T-cell (primary cell): ENCODE measurements around the gene MYO16. TPM values are rescaled to one million over a fixed set of nuclear protein-coding genes. Genes with fewer than 3 reads are reported as not detected.

ENCODE experiments used
- ATAC-seq, 4 experiments: fragments of 200-7000 bp in 3 of 4; fragments of 150-1000 bp in 1 of 4; cut with Tn5 transposase; replicated peaks in 1 of 4; 1 replicate in 3 of 4; 2 replicates in 1 of 4; pipeline ENCODE4 v1.10.0; 2021; ENCODE audit warnings: moderate library complexity in 3 of 4, mild to moderate bottlenecking in 2 of 4, moderate number of reproducible peaks in 1 of 4
- CTCF ChIA-PET, 2 donors: fragments of 300-600 bp; sonication (Branson Sonifier 250); formaldehyde crosslinking; loops; one replicate each; lab custom pipeline; 2022; ENCODE audit warnings: antibody characterized with exemption in 2 of 2; lab: Charles Lee
- POLR2A ChIA-PET, 2 donors: fragments of 300-600 bp; sonication (Branson Sonifier 250); formaldehyde crosslinking; loops; one replicate each; lab custom pipeline; 2022; ENCODE audit warnings: antibody characterized with exemption in 2 of 2; lab: Charles Lee
- DNase-seq, 35 experiments: peaks; one replicate each; pipeline versions ENCODE4 v3.0.0 to v3.0.0-alpha.2; 2013 to 2023
- H3K27ac ChIP-seq: one replicate; pipeline ENCODE4 v1.5.1; 2013; ENCODE audit warnings: low read length
- H3K27me3 ChIP-seq, 2 experiments: replicated peaks in 1 of 2; 1 replicate in 1 of 2; 2 replicates in 1 of 2; pipeline versions ENCODE4 v1.6.1 to v1.7.0; 2013; ENCODE audit warnings: low read length in 1 of 2, mixed read lengths in 1 of 2; ENCODE audit not compliant: control insufficient read depth in 2 of 2, insufficient read depth in 2 of 2; ENCODE audit errors: extremely low read depth in 1 of 2
- H3K36me3 ChIP-seq, 2 donors: 1 replicate in 1 of 2; 2 replicates in 1 of 2; pipeline versions ENCODE4 v1.6.1 to v1.7.0; 2013; ENCODE audit warnings: low read length in 1 of 2; ENCODE audit not compliant: control insufficient read depth in 2 of 2, insufficient read depth in 1 of 2; ENCODE audit errors: extremely low read depth in 1 of 2
- H3K4me1 ChIP-seq, 2 experiments: 1 replicate in 1 of 2; 2 replicates in 1 of 2; pipeline versions ENCODE4 v1.6.1 to v1.7.0; 2013; ENCODE audit warnings: low read length in 2 of 2, mixed read lengths in 1 of 2; ENCODE audit not compliant: insufficient read depth in 2 of 2, control insufficient read depth in 1 of 2; ENCODE audit errors: extremely low read depth in 1 of 2
- H3K4me3 ChIP-seq, 2 donors: 1 replicate in 1 of 2; 2 replicates in 1 of 2; pipeline versions ENCODE4 v1.5.1 to v1.7.0; 2013; ENCODE audit warnings: mild to moderate bottlenecking in 2 of 2, low read length in 1 of 2, moderate library complexity in 1 of 2; ENCODE audit not compliant: control insufficient read depth in 1 of 2; ENCODE audit errors: extremely low read depth in 1 of 2
- H3K9me3 ChIP-seq: 2 replicates; pipeline ENCODE4 v1.7.0; 2013
- H3K27ac Mint-ChIP-seq, 2 donors: one replicate each; pipeline ENCODE4 v1.8.0; 2020 to 2021; ENCODE audit warnings: mild to moderate bottlenecking in 2 of 2, mixed read lengths in 2 of 2
- H3K27me3 Mint-ChIP-seq, 2 donors: one replicate each; pipeline ENCODE4 v1.8.0; 2021 to 2022; ENCODE audit warnings: mixed read lengths in 2 of 2
- H3K36me3 Mint-ChIP-seq: one replicate; pipeline ENCODE4 v1.8.0; 2021; ENCODE audit warnings: mixed read lengths
- H3K4me1 Mint-ChIP-seq, 3 donors: one replicate each; pipeline ENCODE4 v1.8.0; 2020 to 2022; ENCODE audit warnings: mixed read lengths in 3 of 3, mild to moderate bottlenecking in 1 of 3
- H3K4me3 Mint-ChIP-seq, 3 donors: one replicate each; pipeline ENCODE4 v1.8.0; 2020 to 2022; ENCODE audit warnings: mild to moderate bottlenecking in 3 of 3, mixed read lengths in 3 of 3, moderate library complexity in 3 of 3
- H3K9me3 Mint-ChIP-seq, 3 donors: one replicate each; pipeline ENCODE4 v1.8.0; 2020 to 2022; ENCODE audit warnings: mixed read lengths in 3 of 3
- WGBS: methylation state at CpG from one replicate; pipeline ENCODE4 v1.1.5; 2013; ENCODE audit warnings: missing lambda C conversion rate; ENCODE audit not compliant: insufficient coverage; 5-methylcytosine and 5-hydroxymethylcytosine counted together
- total RNA-seq, 35 experiments: library from RNA in 6 of 35; stranded (reverse) in 6 of 35; fragments of 120-200 nt in 1 of 35; gene quantifications; one replicate each; pipeline versions ENCODE4 v1.2.1 to v1.2.4 and lab custom pipeline; 2013 to 2026

MYO16 gene
- total RNA-seq, 5 donors from 2014 or later (not counting 1 experiment from before 2014, with no cell fraction given) = 0.20 to 2.0 (median 1.1) TPM

DNA sequence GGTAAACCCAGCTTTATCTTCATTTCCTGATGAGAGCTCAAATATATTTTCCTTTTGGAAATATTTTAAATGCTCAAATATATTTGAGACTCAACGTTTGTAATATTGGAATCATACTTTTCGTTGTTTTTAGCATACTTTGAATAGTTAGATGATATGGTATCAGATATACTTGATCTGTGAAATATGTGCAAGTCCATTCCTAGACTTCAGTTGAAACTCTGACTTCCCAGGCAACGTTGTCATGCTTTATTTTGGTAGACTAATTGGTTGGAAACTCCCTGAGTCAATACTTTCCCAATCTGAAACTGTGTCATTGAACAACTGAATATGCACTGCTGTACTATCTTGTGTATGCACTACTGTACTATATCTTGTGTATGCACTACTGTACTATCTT is 378.5 kb downstream of the MYO16 start:
- Mint-ChIP-seq H3K4me1 (no peaks in the 10 kb centered on the region), H3K27ac (no peak overlapping the region), H3K4me3 (no peak overlapping the region), H3K27me3 (no peaks in the 10 kb centered on the region), H3K36me3 (no peaks in the 10 kb centered on the region), H3K9me3 (no peaks in the 10 kb centered on the region)
- H3K27me3 ChIP-seq = no peaks in the 10 kb centered on the region
- ChIA-PET POLR2A (no interaction called here), CTCF (no interaction called here)
- no peaks in the 10 kb centered on the region for H3K9me3 ChIP-seq
- no peak overlapping the region for H3K4me3 ChIP-seq
- no peak for ATAC-seq
- H3K36me3 ChIP-seq = no peaks in the 10 kb centered on the region
- no CpG with 5 or more reads among the region's 3 CpGs for WGBS
- no peaks in the 10 kb centered on the region for H3K4me1 ChIP-seq
- no peak overlapping the region for H3K27ac ChIP-seq
- DNase-seq = no peak

GRCh38 chr13:109009756-109010155 is 380.3 kb downstream of the MYO16 start:
- Mint-ChIP-seq H3K4me3 (no peak overlapping the region), H3K36me3 (no peaks in the 10 kb centered on the region), H3K4me1 (no peaks in the 10 kb centered on the region), H3K9me3 (no peaks in the 10 kb centered on the region), H3K27me3 (no peaks in the 10 kb centered on the region), H3K27ac (no peak overlapping the region)
- Histone ChIP-seq H3K4me1 (no peaks in the 10 kb centered on the region), H3K27ac (no peak overlapping the region), H3K4me3 (no peak overlapping the region), H3K27me3 (no peaks in the 10 kb centered on the region), H3K36me3 (no peaks in the 10 kb centered on the region), H3K9me3 (no peaks in the 10 kb centered on the region)
- WGBS = no CpG with 5 or more reads among the region's 4 CpGs
- ChIA-PET POLR2A (no interaction called here), CTCF (no interaction called here)
- ATAC-seq = no peak
- DNase-seq = no peak

- peaks cover 0 to 2% (median 0%) of the 10 kb centered on the region in 3 donors for H3K9me3 Mint-ChIP-seq
- H3K9me3 ChIP-seq = no peaks in the 10 kb centered on the region
- no peak overlapping the region for H3K27ac ChIP-seq
- no peaks in the 10 kb centered on the region for H3K4me1 Mint-ChIP-seq
- H3K27ac Mint-ChIP-seq = no peak overlapping the region
- ChIA-PET CTCF (interaction anchor here (0.5 to 0.6 kb wide), 2 partner anchors 257 to 1209 kb away, joined by 4 to 8 read pairs; no protein-coding TSS in a partner anchor), POLR2A (interaction anchor here in 1 of 2 donors (0.6 kb wide), 1 partner anchor 79 kb away, joined by 3 read pairs; no protein-coding TSS in a partner anchor)
- H3K36me3 ChIP-seq = no peaks in the 10 kb centered on the region
- WGBS = no CpG with 5 or more reads among the region's 1 CpG
- H3K27me3 Mint-ChIP-seq = peaks cover under 1 to 1% of the 10 kb centered on the region in 2 donors
- no peak for ATAC-seq
- no peak for DNase-seq
- no peak overlapping the region for H3K4me3 Mint-ChIP-seq
- H3K27me3 ChIP-seq = no peaks in the 10 kb centered on the region
- H3K4me1 ChIP-seq = no peaks in the 10 kb centered on the region
- no peaks in the 10 kb centered on the region for H3K36me3 Mint-ChIP-seq
- H3K4me3 ChIP-seq = no peak overlapping the region
Measured at GRCh38 chr13:109010912-109011311, 381.5 kb downstream of the MYO16 start.

DNA sequence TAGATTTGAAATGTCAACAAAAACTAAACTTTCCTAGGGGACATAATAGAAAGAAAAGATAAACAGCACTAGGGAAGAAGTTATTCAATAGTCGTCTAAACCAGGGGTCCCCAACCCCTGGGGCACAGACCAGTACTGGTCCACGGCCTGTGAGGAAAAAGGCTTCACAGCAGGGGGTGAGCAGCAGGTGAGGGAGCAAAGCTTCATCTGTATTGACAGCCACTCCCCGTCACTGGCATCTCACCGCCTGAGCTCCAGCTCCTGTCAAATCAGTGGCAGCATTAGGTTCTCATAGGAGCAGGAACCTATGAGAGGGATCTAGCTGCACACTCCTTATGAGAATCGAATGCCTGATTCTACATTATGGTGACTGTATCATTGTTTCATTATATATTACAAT is 382.7 kb downstream of the MYO16 start:
- Histone ChIP-seq H3K36me3 (no peaks in the 10 kb centered on the region), H3K4me1 (no peaks in the 10 kb centered on the region), H3K27ac (no peak overlapping the region), H3K9me3 (no peaks in the 10 kb centered on the region), H3K4me3 (no peak overlapping the region), H3K27me3 (no peaks in the 10 kb centered on the region)
- H3K4me3 Mint-ChIP-seq = no peak overlapping the region
- WGBS = 78% methylated on average over 4 of the region's 5 CpGs
- POLR2A ChIA-PET = no interaction called here
- H3K36me3 Mint-ChIP-seq = no peaks in the 10 kb centered on the region
- CTCF ChIA-PET = no interaction called here
- no peaks in the 10 kb centered on the region for H3K4me1 Mint-ChIP-seq
- H3K9me3 Mint-ChIP-seq = peaks cover 0 to 4% (median 0%) of the 10 kb centered on the region in 3 donors
- no peak overlapping the region for H3K27ac Mint-ChIP-seq
- no peak for ATAC-seq
- DNase-seq = no peak
- H3K27me3 Mint-ChIP-seq = peaks cover 4 to 8% of the 10 kb centered on the region in 2 donors

- POLR2A ChIA-PET = no interaction called here
- Histone ChIP-seq H3K4me1 (no peaks in the 10 kb centered on the region), H3K4me3 (no peak overlapping the region), H3K27ac (no peak overlapping the region), H3K27me3 (peaks cover 0 to 5% of the 10 kb centered on the region in 2 experiments), H3K36me3 (no peaks in the 10 kb centered on the region), H3K9me3 (no peaks in the 10 kb centered on the region)
- Mint-ChIP-seq H3K4me1 (no peaks in the 10 kb centered on the region), H3K4me3 (no peak overlapping the region), H3K36me3 (no peaks in the 10 kb centered on the region), H3K27me3 (peaks cover 0 to 4% of the 10 kb centered on the region in 2 donors), H3K27ac (no peak overlapping the region), H3K9me3 (no peaks in the 10 kb centered on the region)
- DNase-seq (no peak), ATAC-seq (no peak)
- CTCF ChIA-PET = no interaction called here
- WGBS = no CpG with 5 or more reads among the region's 4 CpGs
Measured at GRCh38 chr13:109021558-109021957, 392.1 kb downstream of the MYO16 start.

DNA sequence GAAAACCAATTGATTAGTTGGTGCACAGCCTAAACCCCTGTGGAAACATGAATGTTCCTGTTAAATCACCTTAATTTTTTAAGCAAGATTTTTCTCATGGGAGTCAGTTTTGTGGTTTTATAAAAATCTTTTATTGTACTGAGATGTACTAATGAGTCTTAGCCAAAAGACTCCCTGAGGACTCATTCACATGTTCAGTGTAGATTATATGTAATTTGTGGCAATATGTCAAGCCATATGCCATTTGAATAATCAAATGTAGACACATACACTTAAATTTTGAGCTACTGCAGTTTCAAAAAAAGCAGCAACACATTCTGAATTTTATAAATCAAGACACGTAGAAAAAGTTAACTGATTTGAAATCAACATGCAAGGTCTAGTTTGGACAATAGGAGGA is 395.2 kb downstream of the MYO16 start:
- no peak for DNase-seq
- POLR2A ChIA-PET = no interaction called here
- Mint-ChIP-seq H3K36me3 (no peaks in the 10 kb centered on the region), H3K4me3 (no peak overlapping the region), H3K9me3 (no peaks in the 10 kb centered on the region), H3K4me1 (no peaks in the 10 kb centered on the region), H3K27ac (no peak overlapping the region), H3K27me3 (no peaks in the 10 kb centered on the region)
- H3K27ac ChIP-seq = no peak overlapping the region
- no peak for ATAC-seq
- CTCF ChIA-PET = no interaction called here
- H3K36me3 ChIP-seq = no peaks in the 10 kb centered on the region
- WGBS = 100% methylated on average over 1 of the region's 1 CpG
- no peak overlapping the region for H3K4me3 ChIP-seq
- no peaks in the 10 kb centered on the region for H3K27me3 ChIP-seq
- no peaks in the 10 kb centered on the region for H3K4me1 ChIP-seq
- H3K9me3 ChIP-seq = no peaks in the 10 kb centered on the region

DNA sequence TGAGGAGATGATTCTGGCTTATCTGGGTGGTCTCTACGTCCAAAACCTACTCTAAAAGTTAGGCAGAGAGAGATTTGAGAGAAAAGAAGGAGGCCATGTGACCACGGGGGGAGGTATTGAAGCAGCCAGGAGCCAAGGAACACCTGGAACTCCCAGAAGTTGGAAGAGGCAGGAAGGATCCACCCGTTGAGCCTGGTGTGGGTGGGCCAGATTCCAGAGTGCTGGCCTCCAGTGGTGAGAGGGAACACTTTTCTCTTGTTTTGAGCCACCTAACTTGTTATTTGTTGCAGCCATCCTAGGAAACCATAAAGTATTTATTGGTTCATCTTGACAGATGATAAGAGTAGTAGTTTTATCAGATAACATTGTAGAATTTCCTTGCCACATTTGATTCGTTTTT is 396.9 kb downstream of the MYO16 start:
- ATAC-seq = no peak
- H3K4me3 Mint-ChIP-seq = no peak overlapping the region
- WGBS = 64% methylated on average over 3 of the region's 4 CpGs
- H3K27ac Mint-ChIP-seq = no peak overlapping the region
- ChIA-PET POLR2A (no interaction called here), CTCF (no interaction called here)
- Histone ChIP-seq H3K9me3 (no peaks in the 10 kb centered on the region), H3K36me3 (no peaks in the 10 kb centered on the region), H3K27me3 (no peaks in the 10 kb centered on the region), H3K4me3 (no peak overlapping the region), H3K4me1 (no peaks in the 10 kb centered on the region), H3K27ac (no peak overlapping the region)
- no peaks in the 10 kb centered on the region for H3K4me1 Mint-ChIP-seq
- no peak for DNase-seq
- H3K27me3 Mint-ChIP-seq = no peaks in the 10 kb centered on the region
- H3K36me3 Mint-ChIP-seq = no peaks in the 10 kb centered on the region
- H3K9me3 Mint-ChIP-seq = no peaks in the 10 kb centered on the region
